Stimulated activated CD4-positive, alpha-beta T cell treated with anti-CD3 and anti-CD28 coated beads, TNF-alpha, amount 100 ng/mL, for 48 hours (primary cell): Measurements from ENCODE around the gene FAM131C.
"Not testable (repeated sequence)": the region's sequence is repeated elsewhere in the genome, so short reads cannot be mapped to it uniquely, and the experiment has no call there.

Source experiments
- DNase-seq, 3 donors: peaks; one replicate each; pipeline ENCODE4 v3.0.0-alpha.2; 2020; ENCODE audit warnings: low read depth in 3 of 3

Gene FAM131C

DNA sequence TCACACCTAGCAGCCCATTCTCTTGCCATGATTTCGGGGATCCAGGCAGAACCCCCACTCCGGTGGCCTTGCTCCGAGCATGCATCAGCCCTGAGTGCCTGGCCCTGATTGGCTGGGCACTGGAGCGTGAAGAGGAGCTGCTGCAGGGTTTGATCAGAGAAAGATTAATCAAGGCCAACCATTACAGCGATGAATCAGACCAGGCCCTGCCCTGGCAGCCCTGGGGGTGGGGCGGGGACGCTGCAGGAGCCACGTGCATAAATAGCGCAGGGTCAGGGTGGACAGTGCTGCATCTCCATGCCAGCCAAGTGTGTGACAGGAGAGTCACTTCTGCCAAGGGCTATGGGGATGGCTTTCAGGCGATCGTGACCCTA lies 3.4 kb upstream of the FAM131C start:
- DNase-seq: no peak

DNA sequence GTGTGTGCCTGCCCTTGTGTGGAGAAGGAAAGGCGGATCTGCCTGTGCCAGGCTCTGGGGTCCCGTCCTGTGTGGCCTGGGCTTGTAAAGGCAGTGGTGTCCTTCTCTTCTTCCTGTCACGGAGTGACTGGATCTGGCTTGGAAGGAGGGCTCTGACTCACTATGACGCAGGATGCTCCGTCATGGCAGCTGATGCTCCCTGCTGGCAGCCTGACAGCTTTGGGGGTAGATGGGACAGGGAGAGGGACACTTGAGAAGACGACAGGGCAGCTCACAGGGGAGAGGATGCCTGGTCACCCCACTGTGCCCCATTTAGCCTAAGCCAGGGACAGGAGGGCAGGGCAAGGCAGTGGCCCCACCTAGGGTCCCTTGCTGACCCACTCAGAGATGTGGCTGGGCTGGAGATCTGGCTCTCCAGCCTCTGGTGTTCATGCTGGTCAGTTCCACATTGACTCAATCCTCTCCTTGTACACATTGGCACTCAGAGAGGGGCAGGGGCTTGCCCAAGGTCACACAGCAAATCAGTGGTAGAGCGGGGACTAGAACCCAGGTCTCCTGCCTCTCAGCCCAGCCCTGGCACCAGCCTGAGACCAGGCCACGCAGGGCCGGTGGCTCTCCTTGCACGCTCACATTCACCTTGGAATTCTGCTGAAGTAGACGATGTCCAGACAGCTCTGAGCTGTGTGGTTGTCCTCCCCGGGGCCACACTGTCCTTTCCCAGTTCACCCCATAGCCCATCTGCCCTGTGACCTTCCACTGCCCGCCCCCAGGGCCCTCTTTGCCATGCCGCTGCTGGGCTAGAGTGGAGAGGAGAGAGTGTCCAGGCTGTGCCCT lies 2.8 kb upstream of the FAM131C start:
- no peak for DNase-seq

GRCh38 chr1:16075337-16076030 lies 2.0 kb upstream of the FAM131C start:
- DNase-seq: no peak

DNA sequence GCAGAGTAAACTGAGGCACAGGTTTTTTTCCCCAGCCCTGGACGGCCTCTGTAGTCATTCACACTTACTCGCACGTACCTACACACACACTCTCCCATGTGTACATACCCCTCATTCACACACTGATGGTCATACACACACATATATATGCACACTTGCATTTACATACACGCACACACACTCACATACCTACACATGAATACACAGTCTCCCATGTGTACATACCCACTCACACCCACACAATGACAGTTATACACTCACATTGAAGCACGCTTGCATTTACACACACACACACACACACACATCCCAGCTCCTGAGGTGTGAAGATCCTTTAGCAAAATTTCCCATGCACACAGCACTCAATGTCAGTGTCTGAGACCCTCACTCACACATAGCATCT lies 766 bp upstream of the FAM131C start:
- DNase-seq: no peak

DNA sequence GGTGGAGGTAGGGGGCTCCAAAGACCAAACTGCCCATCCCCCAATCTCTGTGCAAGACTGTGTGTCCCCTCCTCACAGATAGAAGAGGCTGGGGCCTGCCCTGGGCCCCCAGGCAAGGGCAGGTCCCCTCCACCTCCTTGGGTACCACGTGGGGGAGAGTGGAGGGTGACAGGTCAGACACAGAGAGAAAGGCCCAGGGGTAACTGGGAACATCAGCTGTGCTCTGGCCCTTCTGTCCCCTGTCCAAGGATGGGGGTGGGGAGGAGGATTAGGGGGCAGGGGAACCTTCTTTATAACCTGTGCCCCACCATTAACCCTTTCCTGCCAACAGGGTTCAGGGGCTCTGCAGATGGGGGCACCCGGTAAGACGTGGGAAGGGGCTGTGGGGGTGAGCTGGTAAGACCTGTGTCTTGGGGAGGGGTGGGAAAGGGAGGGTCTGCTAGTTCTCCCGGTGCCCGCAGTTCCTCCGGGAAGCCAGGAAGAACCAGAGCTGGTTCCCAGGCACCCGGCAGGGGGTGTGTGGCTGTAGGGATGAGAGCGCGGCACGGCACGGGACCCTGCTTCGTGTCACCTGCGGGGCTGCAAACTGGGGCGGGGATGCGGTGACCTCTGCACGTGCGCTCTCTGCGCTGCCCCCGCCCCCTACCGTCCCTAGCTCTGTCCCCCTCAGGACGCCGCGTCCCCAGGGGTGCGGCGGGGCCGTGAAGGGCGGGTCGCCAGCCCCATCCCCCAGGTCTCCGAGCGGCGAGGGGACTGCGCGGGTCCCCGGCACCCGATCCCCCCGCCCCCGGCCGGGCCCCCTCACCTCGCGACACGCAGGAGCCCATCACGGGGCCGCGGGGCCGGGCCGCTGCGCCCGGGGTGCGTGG lies 601 bp downstream of the FAM131C start:
- no peak for DNase-seq

GRCh38 chr1:16072095-16072494 lies 1.4 kb downstream of the FAM131C start:
- no peak for DNase-seq

DNA sequence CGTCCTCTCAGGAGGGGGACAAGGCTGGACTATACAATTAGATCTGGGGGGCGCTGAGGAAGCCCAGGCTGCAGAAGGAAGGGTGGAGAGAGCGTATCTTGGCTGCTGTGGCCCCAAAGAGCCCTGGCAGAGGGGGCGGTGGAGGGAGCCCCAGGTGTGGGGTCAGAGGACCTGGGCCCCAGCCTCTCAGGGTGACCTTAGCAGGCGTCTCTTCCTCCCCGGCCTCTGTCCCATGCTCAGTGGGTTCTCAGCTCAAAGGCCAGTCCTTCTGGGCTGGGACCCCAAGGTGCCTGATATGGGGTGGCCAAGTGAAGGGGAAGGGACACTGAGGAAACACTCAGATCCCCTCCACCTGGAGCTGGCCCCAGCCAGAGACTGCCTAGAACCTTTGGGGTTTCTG lies 1.8 kb downstream of the FAM131C start:
- DNase-seq: no peak

GRCh38 chr1:16070640-16071355 lies 2.7 kb downstream of the FAM131C start:
- DNase-seq: no peak

- DNase-seq: no peak
These were observed 4.8 kb downstream of the FAM131C start for GRCh38 chr1:16068356-16069270.

GRCh38 chr1:16067933-16068332 lies 5.5 kb downstream of the FAM131C start:
- no peak for DNase-seq

DNA sequence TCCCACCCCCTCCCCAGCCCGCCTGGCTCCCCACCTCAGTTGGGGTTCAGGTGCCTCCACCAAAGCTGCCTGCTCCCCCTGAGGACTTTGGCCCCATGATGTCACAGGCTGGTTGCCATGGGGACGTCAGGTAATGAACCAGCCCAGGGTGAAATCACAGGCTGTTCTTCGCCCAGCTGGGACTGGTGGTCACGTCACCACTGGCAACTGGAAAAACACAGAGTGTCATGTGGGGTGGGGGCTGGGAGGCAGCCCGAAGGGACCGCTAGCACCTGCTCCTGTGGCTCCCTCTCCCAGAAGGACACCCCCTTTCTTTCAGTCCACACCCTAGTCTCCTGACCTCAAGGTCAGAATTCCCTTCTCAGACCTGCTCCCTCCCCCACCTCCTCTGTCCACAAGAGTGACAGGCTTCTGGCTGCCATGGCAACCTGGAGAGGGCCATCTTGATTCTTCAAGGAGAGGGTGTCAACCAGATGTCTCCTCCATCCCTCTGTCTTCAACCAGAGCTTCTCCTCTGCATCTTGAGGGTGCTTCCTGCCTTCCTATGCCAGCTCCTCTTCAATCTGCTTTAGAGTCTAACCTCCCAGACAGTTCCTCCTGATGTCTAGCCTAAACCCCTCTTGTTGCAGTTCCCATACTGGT lies 6.2 kb downstream of the FAM131C start:
- no peak for DNase-seq

DNA sequence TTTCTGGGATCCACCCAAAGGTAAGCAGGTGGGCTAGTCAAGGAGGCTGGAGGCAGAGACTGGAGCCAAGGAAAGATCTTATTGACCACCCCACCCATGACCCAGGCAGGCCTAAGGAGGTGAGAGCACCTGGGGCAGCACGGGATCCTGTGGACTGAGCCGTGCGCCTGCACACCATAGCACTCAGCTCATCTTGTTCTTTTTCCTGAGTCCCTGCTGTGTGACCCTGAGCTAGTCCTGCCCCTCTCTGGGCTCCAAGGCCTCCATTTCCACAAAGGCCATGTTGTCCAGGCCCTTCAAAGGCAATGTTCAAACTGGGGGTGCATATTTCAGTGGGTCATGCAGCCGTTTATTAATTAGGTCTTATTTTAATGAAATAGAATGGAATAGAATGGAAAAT lies 7.2 kb downstream of the FAM131C start:
- no peak for DNase-seq

- DNase-seq: no peak
These were observed 8.2 kb downstream of the FAM131C start for GRCh38 chr1:16065269-16065576.

GRCh38 chr1:16064536-16065268 lies 8.7 kb downstream of the FAM131C start:
- DNase-seq: no peak

GRCh38 chr1:16063921-16064320 lies 9.5 kb downstream of the FAM131C start:
- DNase-seq: no peak

DNA sequence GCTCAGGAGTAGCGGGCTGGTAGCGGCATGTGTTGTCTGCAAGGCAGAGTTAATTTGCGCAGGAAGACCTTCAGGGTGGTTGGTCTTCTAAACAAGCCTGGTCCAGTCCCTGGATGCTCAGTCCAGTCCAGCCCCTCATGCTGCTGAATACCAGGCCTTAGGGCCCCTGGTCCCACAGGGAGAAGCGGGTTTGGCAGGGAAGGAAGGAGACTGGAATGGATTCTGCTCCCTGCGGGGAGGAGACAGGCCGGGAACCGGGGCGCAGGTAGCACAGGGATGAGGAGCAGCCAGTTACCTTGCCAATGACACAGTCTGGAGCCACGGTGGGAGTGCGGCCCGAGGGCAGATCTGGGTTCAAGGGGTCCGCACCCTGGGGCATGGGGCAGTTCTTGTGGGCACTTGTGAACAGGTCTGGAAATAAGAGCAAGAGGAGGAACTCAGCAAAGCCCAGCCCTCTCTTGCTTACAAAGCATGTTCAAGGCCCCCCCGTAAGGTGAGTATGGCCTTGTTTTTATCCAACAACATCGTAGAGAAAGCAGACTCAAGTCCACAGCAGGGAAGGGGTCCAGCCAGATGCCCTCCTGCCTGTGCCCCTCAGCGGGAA lies 10.1 kb downstream of the FAM131C start:
- no peak for DNase-seq

DNA sequence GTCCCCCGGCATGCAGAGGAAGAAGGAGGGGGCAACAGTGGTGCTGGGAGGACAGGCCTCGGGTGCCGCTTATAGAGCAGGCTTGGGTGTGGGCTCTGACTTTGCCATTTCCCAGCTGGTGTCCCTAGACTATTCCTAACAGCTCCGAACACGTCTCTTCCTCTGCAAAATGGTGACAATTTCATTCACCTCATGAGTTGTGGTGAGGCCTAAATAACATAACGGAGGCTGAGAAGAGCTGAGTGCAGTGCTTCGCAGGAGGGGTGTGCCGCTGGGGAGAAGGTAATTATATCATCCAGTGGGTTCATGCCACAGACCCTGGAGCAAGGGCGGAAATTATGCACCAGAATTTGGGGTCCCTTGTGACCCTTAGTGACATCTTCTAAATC lies 10.8 kb downstream of the FAM131C start:
- not testable (repeated sequence) for DNase-seq

- DNase-seq: not testable (repeated sequence)
These were observed 11.3 kb downstream of the FAM131C start for GRCh38 chr1:16061989-16062686.

DNA sequence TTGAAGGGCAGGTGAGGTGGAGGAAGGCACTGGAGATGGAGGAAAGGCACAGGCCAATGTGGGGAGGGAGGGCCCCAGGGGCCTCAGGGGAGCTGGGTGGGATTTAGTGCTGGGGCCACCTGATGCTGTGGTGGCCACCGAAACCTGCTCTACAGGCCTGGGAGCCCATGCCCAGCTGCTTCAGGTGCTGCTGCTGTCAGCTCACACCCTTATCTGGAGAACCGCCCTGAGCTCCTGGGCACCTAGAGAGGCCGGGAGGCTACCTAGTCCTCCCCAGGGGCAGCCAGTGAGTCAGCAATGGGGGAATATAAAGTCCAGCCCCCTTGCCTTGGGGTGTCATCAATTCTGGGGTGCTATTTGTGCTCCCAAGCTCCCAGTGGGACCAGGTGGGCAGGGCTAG lies 12.2 kb downstream of the FAM131C start:
- no peak for DNase-seq
